ENCODE data around the gene RSPO4.
A peak's percentile ranks its signal among the peaks of the same experiment; 100 is the strongest.
"Not testable (repeated sequence)": the region's sequence is repeated elsewhere in the genome, so short reads cannot be mapped to it uniquely, and the experiment has no call there.

RSPO4 gene

DNA sequence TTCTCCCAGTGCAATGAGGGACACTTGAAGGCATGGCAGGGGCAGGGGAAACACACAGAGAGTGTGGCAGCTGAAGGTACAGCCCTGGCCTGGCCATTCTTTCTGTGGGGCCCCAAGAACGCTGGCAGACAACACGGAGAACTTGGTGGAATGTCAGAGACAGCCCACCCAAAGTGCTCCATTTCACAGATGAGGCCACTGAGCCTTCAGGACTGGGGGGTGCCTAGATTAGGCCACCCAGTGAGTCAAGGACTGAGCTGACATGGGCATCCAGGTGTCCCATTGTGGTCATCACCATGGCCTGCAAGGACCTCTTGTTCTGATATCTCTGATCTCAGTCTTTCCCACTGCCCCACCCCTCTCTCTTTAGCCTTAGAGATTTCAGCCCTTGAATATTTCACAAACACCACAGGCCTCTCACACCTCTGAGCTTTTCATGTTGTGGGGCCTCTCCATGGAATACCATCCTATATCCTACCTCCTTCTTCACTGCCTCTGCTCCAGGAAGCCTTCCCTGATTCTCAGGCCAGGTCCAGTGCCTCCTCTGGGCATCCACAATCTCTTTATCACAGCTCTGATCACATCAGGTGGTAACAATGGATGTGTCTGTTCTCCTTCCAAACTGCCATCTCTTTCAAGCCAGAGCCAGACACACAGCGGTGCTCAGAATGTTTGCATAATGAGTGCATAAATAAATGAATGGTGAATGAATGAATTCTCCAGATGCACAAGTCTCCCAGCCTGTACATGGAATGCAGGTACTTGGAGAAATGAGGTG lies 2.0 kb upstream of the RSPO4 start:
- DNase-seq = no peak

DNA sequence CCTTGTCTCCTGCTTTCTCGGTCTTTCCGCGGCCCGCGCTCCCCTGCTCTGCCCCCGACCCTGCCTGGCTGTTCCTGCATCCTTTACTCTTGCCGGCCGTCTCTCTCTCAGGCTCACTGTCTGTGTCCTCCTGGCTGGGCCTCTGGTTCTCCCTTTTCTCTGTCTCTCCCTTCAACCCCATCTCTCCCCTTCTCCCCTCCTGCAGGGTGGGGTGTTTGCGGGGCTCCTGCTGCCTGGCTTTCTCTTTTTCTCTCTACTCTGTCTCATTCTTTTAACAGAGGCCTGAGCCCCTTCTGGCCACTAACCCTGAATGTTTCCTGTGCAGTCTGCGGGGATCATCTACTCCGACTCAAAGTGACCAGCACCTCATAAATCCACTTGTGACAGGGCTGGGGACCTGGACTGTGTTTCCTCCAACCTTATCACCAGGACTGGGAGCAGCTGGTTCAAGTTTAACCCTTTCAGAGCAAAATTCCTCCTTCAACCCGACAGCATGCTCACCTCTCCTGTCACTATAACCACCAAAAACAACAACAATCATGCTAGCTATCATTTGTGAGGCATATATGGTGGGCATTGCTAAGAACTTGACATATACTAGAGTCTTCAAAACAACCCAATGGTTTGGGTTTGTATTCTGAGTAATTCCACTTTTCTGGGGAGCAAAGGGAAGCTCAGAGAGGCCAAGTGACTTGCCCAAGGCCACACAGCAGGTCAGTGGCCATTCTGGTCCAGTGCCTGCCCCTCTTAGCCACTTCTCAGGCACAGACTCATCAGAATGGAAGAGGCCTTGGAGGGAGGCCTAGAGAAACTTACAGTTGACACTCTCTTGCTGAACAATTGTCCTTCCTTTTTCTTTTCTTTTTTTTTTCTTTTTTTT lies 811 bp upstream of the RSPO4 start:
- DNase-seq = no peak

DNA sequence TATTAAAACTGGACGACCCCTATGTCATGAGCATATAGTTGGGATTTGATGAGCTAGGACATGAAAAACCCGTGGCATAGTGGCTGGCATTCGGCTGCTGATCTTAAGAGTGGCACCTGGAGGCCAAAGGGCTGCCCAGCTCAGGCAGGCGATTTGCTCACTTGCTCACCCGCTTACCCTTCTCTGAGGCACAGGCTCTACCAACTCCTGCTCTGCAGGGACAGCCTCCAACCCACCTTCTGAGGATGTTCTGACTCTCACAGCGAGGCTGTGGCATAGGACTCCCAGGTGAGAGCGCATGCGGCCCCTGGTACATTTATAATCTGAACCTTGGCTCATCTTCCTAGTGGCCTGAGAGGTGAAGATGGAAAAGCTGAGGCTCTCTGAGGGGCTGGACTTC lies 995 bp downstream of the RSPO4 start:
- DNase-seq = no peak

DNA sequence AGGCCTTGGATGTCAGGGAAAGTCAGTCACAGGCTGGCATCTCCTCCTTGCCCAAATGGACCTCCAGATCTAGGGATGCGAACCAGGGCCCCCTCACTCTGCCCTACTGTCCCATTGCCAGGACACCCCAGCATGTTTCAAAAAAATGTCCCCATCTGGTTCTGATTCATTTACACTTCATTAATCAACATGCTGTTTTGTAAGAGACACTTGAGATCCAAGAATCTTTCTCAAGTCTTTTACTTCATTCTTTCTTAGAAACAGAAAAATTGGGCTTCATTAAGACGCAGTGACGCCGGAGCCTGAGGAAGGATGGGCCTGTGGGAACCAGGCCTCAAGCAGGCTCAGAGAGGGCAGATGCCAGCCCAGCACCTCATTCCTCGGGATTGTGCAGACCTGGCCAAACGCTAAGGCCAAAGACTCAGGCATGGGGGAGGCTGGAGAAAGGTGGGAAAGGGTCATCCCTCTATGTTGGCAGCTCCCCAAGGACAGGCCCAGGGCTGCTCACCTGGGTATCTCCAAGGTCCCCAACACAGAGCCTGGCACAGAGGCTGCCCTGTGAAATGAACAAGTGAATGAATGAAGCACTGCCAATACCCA lies 3.8 kb downstream of the RSPO4 start:
- no peak for DNase-seq

DNA sequence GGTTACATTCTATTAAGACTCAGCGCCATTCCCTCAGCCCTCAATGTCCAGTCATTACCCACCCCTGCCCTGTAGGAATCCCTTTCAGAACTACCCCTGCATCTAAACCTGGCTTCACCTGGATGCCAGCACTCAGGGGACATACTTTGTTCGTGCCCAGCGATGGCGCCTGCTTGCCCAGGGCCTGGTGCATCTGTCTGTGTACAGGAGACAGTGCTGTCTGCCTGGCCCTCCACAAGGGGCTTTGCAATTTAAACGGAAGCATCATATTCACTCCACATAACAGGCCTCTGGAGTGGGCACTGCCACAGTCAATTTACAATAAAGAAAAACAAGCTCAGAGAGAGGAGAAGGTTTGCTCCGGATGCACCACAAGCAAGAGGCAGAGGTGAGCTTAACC lies 4.6 kb downstream of the RSPO4 start:
- no peak for DNase-seq

DNA sequence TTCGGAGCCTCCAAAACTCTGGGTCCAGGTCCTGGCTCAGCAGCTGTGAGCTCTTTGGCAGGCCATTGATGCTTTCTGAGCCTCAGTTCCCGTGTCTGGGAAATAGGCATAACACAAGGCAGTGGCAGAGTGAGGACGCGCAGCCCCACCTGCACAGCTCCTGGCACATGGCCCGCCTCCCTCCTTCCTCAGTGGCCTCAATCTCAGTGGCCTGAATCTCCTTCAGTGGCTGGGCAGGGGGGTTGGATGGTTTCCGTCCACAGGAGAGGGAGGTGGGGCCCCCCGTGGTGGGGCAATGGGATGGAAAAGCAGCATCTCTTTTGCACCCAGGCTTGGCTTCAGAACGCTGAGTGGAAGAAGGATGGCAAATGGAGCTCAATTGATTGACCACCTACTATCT lies 5.1 kb downstream of the RSPO4 start:
- DNase-seq = no peak

DNA sequence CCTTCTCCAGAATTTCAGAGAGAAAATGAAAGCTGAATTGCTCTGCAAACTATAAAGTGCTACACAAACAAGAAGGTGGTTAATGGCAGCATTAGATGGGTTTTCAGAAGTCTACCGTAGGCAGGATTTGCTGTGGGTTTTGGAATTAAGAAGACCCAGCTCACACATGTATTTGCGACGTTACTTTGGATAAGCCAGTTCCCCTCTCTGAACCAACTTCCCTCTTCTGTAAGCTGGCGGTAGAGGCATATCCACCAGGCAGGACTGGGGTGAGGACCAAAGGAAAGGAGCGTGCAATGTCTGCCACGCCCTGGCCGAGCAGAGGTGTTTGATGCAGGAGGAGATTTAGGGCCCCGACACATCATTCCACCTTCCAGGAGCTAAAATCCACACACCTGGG lies 6.9 kb downstream of the RSPO4 start:
- no peak for DNase-seq

DNA sequence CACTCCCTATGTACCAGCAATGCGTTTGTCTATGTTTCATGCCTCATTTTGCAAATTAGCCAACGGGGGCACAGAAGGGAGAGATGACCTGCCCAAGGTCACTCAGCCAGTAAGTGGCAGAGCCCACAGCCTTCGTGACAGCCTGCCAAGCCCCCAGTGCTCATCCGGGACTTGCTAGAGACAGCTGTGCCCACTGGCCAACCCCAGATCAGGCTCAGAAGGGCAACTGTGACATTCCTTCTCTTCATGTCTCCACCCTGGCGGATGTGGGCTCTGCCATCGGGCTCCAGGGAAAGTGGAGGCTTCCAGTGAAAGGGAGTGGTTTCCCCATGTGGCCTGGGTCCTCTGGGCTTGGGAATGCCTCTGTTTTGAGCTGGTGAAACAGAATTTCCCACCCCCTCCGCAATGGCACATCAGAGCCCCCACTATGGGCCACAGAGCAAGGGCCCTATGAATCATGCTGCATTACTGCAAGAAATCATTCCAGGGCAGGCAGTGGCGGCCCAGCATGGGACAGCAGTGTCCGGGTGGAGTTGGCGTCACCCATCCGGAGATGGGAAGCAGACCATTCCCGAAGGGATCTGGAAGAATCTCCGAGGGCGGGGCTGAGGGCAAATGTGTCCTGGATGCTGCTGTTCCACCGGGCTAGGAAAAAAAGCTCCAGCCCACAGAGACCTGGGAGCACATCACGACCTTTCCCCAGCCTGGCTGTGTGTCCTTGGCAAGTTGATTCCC lies 9.1 kb downstream of the RSPO4 start:
- DNase-seq = no peak

DNA sequence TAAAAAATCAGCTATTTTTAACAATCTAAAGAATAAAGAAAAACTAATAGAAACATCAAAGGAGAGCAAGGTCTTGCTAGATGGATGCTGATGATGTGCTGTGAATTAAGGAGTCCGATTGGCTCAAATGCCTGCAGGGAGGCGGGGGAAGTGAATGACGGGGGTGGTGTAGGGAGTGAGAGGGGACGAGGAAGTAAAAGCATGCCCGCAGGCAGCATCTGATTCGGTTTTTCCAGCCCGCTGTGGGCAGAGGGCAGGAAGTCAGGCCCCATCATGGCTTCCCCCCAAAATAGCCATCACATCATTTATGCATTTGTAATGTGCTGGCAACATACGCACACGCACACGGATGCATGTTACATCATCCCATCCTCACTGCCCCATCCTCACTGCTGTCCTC lies 10.3 kb downstream of the RSPO4 start:
- DNase-seq = no peak

DNA sequence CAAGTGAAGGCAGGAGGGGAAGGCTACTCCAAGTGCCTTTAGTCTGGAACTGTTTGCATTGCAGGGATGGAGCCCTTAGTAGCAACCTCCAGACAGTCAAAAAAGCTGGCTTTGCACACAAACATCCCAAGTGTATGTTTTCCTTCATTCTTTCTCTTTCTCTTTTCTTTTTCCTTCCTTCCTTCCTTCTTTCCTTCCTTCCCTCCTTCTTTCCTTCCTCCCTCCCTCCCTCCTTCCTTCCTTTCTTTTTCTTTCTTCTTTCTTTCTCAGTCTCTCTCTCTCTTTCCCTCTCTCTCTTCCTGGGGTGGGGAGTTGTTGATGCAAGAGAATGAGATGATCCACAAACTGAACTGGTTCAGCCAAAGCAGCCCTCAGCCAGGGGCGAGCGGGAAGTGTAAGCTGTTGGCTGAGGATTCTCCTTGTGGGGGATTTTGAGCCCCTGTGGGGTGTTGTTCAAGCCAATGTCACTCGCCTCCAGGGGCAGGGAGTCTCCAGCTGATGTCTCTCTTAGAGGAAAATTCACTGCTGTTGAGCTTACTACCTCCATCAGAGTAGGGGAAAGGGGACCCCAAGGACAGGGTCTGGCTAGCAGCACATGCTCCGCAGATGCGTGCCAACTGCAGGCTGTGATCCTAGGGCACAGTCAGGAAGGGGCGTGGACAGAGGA lies 11.7 kb downstream of the RSPO4 start:
- no peak for DNase-seq

DNA sequence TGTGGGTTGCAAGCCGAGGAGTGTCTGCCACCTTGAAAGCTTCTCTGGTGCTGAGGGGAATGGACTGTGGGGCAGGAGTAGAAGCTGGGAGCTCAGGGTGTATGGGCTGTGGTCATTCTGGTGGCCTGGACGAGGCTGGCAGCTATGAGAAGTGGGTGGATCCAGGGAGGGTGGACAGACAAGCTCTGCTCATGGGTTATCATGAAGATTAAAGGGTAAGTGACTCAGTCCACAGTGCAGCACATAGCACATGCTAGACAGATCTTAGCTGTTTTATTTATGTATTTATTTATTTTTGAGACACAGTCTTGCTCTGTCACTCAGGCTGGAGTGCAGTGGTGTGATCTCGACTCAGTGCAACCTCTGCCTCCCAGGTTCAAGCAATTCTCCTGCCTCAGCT lies 13.8 kb downstream of the RSPO4 start:
- DNase-seq = no peak

DNA sequence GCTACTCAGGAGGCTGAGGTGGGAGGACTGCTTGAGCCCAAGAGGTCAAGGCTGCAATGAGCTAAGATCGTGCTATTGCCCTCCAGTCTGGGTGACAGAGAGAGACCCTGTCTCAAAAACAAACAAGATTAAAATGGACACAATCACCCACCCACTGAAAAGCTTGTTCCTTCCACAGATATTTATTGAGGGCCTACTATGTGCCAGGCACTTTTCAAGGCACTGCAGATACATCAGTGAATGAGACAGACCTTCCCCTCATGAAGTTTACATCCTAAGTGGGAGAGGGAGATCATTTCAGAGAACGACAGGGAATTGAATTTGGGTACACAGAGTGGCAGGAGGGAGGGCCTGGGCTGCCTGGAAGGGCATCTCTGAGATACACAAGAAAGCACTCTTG lies 14.4 kb downstream of the RSPO4 start:
- DNase-seq = no peak

DNA sequence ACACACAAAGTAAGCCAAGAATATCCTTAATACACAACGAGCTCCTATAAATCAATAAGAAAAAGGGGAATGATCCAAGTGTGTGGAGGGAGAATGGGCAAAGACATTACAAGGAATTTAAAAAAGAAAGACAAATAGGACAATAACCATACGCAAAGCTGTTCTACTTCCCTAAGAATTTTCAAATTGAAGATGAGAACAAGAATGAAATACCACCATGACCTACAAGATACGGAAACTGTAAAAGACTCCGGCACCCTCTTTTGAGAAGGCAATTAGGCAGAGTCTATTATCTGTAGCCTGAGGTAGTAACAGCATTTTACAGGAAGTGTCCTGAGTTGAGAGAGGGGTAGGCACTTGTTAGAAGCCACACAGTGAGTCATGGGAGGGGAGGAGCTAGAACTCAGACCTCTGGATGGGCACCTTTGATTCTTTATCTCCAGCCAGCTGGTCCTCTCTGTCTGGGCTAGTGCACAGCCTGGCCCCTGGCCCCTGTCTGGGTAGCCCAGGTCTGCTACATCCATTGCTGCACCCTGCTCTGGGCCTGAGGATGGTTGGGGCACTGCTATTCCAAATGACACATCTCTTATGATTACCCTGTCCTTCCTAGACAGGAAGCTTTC lies 15.3 kb downstream of the RSPO4 start:
- DNase-seq = no peak

DNA sequence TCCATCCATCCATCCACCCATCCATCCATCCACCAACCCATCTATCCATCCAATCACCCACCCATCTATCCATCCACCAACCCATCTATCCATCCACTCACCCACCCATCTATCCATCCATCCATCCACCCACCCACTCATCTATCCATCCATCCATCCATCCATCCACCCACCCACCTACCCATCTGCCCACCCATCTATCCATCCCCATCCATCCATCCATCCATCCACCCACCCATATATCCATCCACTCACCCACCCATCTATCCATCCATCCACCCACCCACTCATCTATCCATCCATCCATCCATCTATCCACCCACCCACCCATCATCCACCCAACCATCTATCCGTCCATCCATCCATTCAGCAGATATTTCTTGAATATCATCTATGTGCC lies 17.1 kb downstream of the RSPO4 start:
- not testable (repeated sequence) for DNase-seq

DNA sequence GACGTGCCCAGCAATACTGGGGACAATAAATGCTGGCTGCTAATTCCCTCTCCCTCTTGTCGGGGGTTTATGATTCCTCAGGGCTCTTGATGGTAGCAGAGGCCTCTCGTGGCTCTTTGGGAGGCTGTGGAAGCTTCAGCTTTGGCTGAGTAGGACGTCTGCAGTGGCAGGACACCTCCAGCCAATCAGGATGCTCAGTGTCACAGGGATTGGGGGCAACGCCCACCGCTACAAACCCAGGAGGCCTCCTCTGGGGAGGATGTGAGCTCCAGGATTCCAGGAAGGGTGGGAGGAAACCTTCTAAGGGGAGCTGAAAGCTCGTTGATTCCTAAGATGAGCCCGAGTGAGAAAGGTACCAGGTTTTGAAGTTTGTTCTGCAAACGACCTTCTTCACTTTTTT lies 19.4 kb downstream of the RSPO4 start:
- DNase-seq = no peak

DNA sequence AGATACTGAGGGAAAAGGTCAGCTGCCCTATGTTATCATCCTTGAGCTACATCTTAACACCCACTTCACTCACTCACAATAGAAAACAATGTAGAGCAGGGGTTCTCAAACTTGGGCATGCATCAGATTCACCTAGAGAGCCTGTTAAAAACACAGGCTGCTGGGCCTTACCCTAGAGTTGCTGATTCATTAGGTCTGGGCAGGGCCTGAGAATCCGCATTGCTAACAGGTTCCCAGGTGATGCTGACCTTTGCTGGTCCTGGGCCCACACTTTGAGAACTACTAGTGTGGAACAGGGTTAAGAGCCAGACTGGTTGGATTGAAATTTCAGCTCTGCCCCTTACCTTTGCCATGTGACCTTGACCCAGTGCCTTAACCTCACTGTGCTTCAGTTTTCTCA lies 25.1 kb downstream of the RSPO4 start:
- no peak for DNase-seq

DNA sequence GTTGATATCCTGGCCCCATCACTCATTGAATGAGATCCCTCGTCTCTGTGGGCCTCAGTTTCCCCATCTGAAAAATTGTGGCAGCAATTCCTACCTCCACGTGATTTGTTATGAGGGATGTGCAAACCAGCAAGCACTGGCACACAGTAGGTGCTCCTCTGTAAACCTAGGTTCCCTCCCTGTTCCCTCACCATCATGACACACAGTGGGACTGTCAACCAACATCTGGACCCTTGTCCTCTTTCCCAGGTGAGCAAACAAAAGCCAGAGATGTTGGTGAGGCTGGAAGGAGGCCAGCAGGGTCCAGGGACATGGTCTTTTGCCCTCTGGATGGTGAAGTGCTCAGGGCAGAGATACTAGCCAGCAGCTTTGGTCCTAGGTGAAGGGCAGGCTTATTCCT lies 26.1 kb downstream of the RSPO4 start:
- DNase-seq = no peak

DNA sequence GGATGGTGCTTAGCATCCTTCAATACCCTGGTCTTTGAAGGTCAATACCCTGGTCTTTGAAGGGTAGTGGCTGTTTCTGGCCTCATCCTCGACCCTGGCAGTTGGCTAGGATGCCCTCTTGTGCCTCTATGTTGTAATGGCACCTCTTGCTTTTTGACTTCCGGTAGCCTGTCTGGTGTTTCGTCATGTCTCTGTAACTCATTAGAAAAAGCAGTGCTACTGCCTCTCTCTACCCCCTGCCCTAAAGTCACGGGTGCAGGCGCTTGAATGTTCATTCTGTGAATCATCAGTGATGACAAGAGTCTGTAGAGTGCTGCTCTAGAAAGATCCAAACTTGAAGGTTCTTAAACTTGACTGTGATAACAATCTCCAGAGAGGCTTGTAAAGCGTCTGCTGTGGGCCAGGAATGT lies 28.3 kb downstream of the RSPO4 start:
- peak; percentile 54 for DNase-seq

DNA sequence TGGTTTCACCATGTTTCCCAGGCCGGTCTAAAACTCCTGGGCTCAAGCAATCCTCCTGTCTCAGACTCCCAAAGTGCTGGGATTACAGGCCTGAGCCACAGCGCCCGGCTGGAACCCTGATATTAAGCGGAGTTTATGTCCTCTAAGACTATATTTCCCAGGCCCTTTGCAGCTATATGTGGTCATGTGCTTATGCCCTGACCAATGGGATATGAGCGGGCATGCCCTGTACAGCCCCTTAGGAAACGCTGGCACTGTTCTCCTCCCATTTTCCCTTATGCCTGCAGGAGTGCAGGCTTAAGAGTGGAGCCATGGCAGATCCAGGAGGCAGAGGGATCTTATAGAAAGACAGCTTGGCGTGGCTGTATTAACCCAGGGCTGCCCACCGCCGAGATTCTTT lies 29.9 kb downstream of the RSPO4 start:
- DNase-seq = no peak

DNA sequence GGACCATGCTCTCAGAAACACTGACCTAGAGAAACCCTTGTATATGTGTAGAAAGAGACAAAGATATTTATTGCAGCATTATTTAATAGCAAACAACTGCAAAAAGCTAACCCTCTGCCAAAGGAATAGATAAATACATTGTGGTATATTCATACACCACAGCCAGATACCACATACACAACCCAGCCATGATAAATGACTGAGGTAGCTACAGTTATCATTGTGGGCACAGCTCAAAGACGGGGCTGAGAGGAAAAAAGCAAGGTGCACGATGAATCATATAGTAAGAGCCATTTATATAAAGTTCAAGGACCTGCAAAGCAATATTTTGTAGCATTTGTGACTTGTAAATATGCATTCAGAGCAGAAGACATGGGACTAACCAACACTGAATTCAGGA lies 30.8 kb downstream of the RSPO4 start:
- no peak for DNase-seq

DNA sequence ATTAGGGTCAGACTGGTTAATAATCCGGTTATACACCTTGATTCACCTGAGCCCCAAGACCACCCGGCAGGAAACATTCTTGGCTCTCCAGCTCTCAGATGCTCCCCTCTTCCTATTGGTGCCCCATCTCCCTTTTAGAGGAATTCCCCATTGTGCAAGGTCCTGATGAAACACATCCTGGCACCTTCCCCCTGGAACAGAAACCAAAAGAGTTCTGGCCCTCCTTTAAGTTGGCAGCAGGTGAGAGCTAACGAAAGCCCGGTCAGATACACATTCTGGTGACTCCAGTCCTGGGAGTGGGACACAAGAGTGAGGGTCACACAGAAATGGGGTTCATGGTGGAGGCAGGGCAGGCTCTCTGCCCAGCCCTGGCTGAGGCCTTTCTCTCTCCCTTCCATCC lies 32.2 kb downstream of the RSPO4 start:
- no peak for DNase-seq

Measured in fibroblast of skin of right quadriceps (primary cell).